ENCODE results near the gene AUTS2. TPM values are rescaled to one million over a fixed set of nuclear protein-coding genes. Genes with fewer than 3 reads are reported as not detected.

AUTS2 gene
- total RNA-seq, 1 experiment from 2014 or later: not detected

DNA sequence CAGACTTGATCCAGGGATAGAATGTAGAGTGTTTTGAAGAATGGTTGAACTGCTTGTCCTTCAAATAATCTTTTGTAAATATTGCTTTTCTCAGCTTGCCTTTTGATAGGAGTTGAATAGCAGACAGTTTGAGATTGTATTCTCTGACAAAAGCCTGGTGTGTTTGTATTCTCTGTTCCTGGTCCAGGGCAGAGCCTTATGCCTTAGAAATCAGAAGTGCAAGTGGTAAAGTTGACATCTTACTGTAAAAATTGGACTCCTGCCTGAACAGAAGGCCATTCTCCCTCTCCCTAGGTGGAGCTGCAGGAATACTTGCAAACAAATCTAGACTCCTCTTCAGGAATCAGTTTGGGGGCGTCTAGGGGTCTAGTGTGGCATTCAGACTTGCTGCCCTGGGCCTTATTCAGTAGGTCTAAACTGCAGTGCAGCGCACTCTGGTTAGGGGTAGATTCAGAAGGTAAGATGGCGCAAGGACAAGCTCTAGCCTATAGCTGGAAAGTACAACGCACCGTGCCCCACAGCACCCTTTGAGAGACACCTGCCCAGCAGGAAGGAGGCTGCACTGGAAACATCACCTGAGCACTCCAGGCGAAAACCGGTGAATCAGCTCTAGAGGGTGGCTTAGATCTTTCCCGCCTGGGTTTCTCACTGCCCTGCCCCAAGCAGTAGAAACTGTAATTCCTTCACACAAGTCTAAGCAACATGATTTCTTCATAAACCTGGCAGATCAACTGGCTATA, 925.1 kb downstream of the AUTS2 start:
- no peak for TF ChIP-seq CTCF (IDR thresholded peaks at IDR 0.05; ENCODE audit: unreplicated experiment)
- CTCF ChIA-PET: no interaction called here
- H3K27ac Mint-ChIP-seq (ENCODE audit: unreplicated experiment): no peak overlapping the region
- peaks cover 16% of the 10 kb centered on the region for H3K9me3 Mint-ChIP-seq (ENCODE audit: low read depth, unreplicated experiment)
- DNase-seq: no peak
- no peaks in the 10 kb centered on the region for H3K4me1 Mint-ChIP-seq (ENCODE audit: low read depth, unreplicated experiment)
- BruUV-seq (replicated peaks): no TSS peak
- H3K36me3 Mint-ChIP-seq (ENCODE audit: insufficient read depth, unreplicated experiment): no peaks in the 10 kb centered on the region
- intact Hi-C loops (cut with micrococcal nuclease; ENCODE audit: unreplicated experiment): no loop called here
- H3K4me3 Mint-ChIP-seq (ENCODE audit: low read depth, unreplicated experiment): no peak overlapping the region
- no peaks in the 10 kb centered on the region for H3K27me3 Mint-ChIP-seq (ENCODE audit: unreplicated experiment)

- Mint-ChIP-seq H3K9me3 (ENCODE audit: low read depth, unreplicated experiment) (peaks cover 14% of the 10 kb centered on the region), H3K4me1 (ENCODE audit: low read depth, unreplicated experiment) (no peaks in the 10 kb centered on the region), H3K27me3 (ENCODE audit: unreplicated experiment) (no peaks in the 10 kb centered on the region), H3K27ac (ENCODE audit: unreplicated experiment) (no peak overlapping the region), H3K4me3 (ENCODE audit: low read depth, unreplicated experiment) (no peak overlapping the region), H3K36me3 (ENCODE audit: insufficient read depth, unreplicated experiment) (no peaks in the 10 kb centered on the region)
- intact Hi-C loops (cut with micrococcal nuclease; ENCODE audit: unreplicated experiment): no loop called here
- DNase-seq: no peak
- no peak for TF ChIP-seq CTCF (IDR thresholded peaks at IDR 0.05; ENCODE audit: unreplicated experiment)
- BruUV-seq (replicated peaks): no TSS peak
- CTCF ChIA-PET: no interaction called here
Observed at GRCh38 chr7:70523989-70524351, 925.7 kb downstream of the AUTS2 start.

DNA sequence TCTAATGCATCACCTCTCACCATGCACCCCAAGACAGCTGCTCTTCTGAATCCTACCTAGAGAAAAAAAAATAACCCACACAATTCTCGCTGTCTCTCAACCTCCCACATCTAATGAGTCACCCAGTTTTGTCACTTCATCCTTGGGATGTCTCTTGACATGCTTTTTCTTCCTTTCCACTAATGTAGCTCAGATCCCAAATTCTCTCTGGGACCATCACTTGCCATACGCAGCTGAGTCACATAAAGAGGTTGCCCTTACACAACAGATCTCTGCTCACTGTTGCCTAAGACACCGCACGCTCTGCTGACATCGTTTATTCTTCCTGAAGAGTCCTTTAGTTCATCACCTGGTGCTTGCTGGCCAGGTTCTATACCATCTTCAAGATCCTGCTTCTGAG, 927.7 kb downstream of the AUTS2 start:
- intact Hi-C loops (cut with micrococcal nuclease; ENCODE audit: unreplicated experiment): no loop called here
- no peaks in the 10 kb centered on the region for H3K4me1 Mint-ChIP-seq (ENCODE audit: low read depth, unreplicated experiment)
- H3K4me3 Mint-ChIP-seq (ENCODE audit: low read depth, unreplicated experiment): no peak overlapping the region
- DNase-seq: no peak
- CTCF ChIA-PET: no interaction called here
- TF ChIP-seq CTCF (IDR thresholded peaks at IDR 0.05; ENCODE audit: unreplicated experiment): no peak
- peaks cover 13% of the 10 kb centered on the region for H3K9me3 Mint-ChIP-seq (ENCODE audit: low read depth, unreplicated experiment)
- H3K27me3 Mint-ChIP-seq (ENCODE audit: unreplicated experiment): no peaks in the 10 kb centered on the region
- no peaks in the 10 kb centered on the region for H3K36me3 Mint-ChIP-seq (ENCODE audit: insufficient read depth, unreplicated experiment)
- BruUV-seq (replicated peaks): no TSS peak
- H3K27ac Mint-ChIP-seq (ENCODE audit: unreplicated experiment): no peak overlapping the region

- CTCF ChIA-PET: no interaction called here
- H3K36me3 Mint-ChIP-seq (ENCODE audit: insufficient read depth, unreplicated experiment): no peaks in the 10 kb centered on the region
- H3K27me3 Mint-ChIP-seq (ENCODE audit: unreplicated experiment): no peaks in the 10 kb centered on the region
- intact Hi-C loops (cut with micrococcal nuclease; ENCODE audit: unreplicated experiment): no loop called here
- H3K9me3 Mint-ChIP-seq (ENCODE audit: low read depth, unreplicated experiment): peaks cover 13% of the 10 kb centered on the region
- DNase-seq: no peak
- no peak for TF ChIP-seq CTCF (IDR thresholded peaks at IDR 0.05; ENCODE audit: unreplicated experiment)
- BruUV-seq (replicated peaks): no TSS peak
- H3K4me1 Mint-ChIP-seq (ENCODE audit: low read depth, unreplicated experiment): no peaks in the 10 kb centered on the region
- no peak overlapping the region for H3K27ac Mint-ChIP-seq (ENCODE audit: unreplicated experiment)
- H3K4me3 Mint-ChIP-seq (ENCODE audit: low read depth, unreplicated experiment): no peak overlapping the region
Observed at GRCh38 chr7:70527520-70528115, 929.3 kb downstream of the AUTS2 start.
